Panc1 (cell line): ENCODE results near the gene CHCHD6. TPM values are rescaled to one million over a fixed set of nuclear protein-coding genes. Genes with fewer than 3 reads are reported as not detected.

Source experiments
- ATAC-seq: fragments of 200-7000 bp; cut with Tn5 transposase; 2 replicates; pipeline ENCODE4 v1.9.1; 2020; ENCODE audit warnings: mild to moderate bottlenecking, moderate library complexity
- BruUV-seq: library from RNA; stranded (reverse); fragments of 400-500 nt; replicated peaks from 2 replicates; lab custom pipeline; 2021; lab: Mats Ljungman, UMichigan
- CTCF ChIA-PET: fragments of 300-600 bp; sonication (Branson Sonifier 250); formaldehyde crosslinking; loops from one replicate; lab custom pipeline; 2022; ENCODE audit warnings: antibody characterized with exemption; lab: Charles Lee
- POLR2A ChIA-PET: fragments of 300-600 bp; sonication (Branson Sonifier 250); formaldehyde crosslinking; loops from one replicate; lab custom pipeline; 2022; ENCODE audit warnings: antibody characterized with exemption; lab: Charles Lee
- DNase-seq: peaks from one replicate; pipeline ENCODE4 v3.0.0-alpha.2; 2010; ENCODE audit warnings: low read depth, low spot score
- H3K27ac ChIP-seq: 2 replicates; pipeline ENCODE4 v1.5.1; 2011; ENCODE audit warnings: mild to moderate bottlenecking, low read length, inconsistent platforms
- H3K27me3 ChIP-seq: fragments of 200-500 bp; sonication (Bioruptor generic); 2 replicates; pipeline ENCODE4 v1.6.0; 2014; ENCODE audit warnings: low read length, inconsistent platforms; ENCODE audit not compliant: control insufficient read depth, insufficient read depth
- H3K36me3 ChIP-seq: fragments of 200-500 bp; sonication (Bioruptor generic); 2 replicates; pipeline ENCODE4 v1.5.1; 2014; ENCODE audit warnings: inconsistent platforms, mild to moderate bottlenecking, low read length, moderate library complexity; ENCODE audit not compliant: control insufficient read depth, insufficient read depth
- H3K4me1 ChIP-seq: 2 replicates; pipeline ENCODE4 v1.5.1; 2011; ENCODE audit warnings: inconsistent platforms, mild to moderate bottlenecking, low read length, moderate library complexity; ENCODE audit not compliant: control insufficient read depth, insufficient read depth
- H3K4me3 ChIP-seq, 2 experiments: 2 replicates each; pipeline ENCODE4 v1.5.1; 2011 to 2012; ENCODE audit warnings: low read depth in 2 of 2, low read length in 2 of 2, mild to moderate bottlenecking in 2 of 2, inconsistent platforms in 1 of 2, moderate library complexity in 1 of 2
- H3K9me3 ChIP-seq: fragments of 200-500 bp; sonication (Bioruptor generic); 2 replicates; pipeline ENCODE4 v1.5.1; 2014; ENCODE audit warnings: low read depth, mild to moderate bottlenecking, inconsistent platforms, low read length, moderate library complexity; ENCODE audit not compliant: control insufficient read depth, insufficient read depth
- CTCF ChIP-seq: fragments of 450-650 bp; IDR thresholded peaks from 2 replicates; pipeline ENCODE4 v1.5.1; 2017; ENCODE audit warnings: mild to moderate bottlenecking
- POLR2AphosphoS5 ChIP-seq: IDR thresholded peaks from 2 replicates; pipeline ENCODE4 v1.6.1; 2012; ENCODE audit warnings: mild to moderate bottlenecking, low read depth, low read length, moderate library complexity
- SIN3A ChIP-seq: IDR thresholded peaks from 2 replicates; pipeline ENCODE4 v1.6.1; 2012; ENCODE audit warnings: low read depth, mild to moderate bottlenecking, low read length, moderate library complexity, borderline replicate concordance; ENCODE audit not compliant: insufficient read depth
- TCF7L2 ChIP-seq: IDR thresholded peaks from 2 replicates; pipeline ENCODE4 v1.6.1; 2011; ENCODE audit warnings: mild to moderate bottlenecking, low read depth, low read length, inconsistent platforms
- in situ Hi-C: cut with HindIII; loops from 2 replicates; pipeline ENCODE4 v1.10.0; 2016; ENCODE audit warnings: low sequenced_read_pairs, low pct_unique_long_range_greater_than_20kb
- intact Hi-C: fragments of 100-400 bp; cut with micrococcal nuclease; formaldehyde crosslinking; loops from one replicate; pipeline ENCODE4 v1.10.0; 2022; ENCODE audit not compliant: unreplicated experiment
- total RNA-seq: library from RNA; stranded (reverse); gene quantifications from one replicate; pipeline ENCODE4 v1.2.1, GENCODE V29; 2021; ENCODE audit not compliant: unreplicated experiment
- TF ChIP-seq, protein P1 (sequence below), 2 experiments: IDR thresholded peaks; 2 replicates each; pipeline ENCODE4 v1.6.1; 2011 to 2012; ENCODE audit warnings: low read depth in 2 of 2, control low read depth in 1 of 2, low read length in 1 of 2, mild to moderate bottlenecking in 1 of 2, moderate library complexity in 1 of 2; ENCODE audit not compliant: insufficient read depth in 1 of 2

Gene CHCHD6
- total RNA-seq, 1 experiment from 2014 or later = 31.5 TPM

DNA sequence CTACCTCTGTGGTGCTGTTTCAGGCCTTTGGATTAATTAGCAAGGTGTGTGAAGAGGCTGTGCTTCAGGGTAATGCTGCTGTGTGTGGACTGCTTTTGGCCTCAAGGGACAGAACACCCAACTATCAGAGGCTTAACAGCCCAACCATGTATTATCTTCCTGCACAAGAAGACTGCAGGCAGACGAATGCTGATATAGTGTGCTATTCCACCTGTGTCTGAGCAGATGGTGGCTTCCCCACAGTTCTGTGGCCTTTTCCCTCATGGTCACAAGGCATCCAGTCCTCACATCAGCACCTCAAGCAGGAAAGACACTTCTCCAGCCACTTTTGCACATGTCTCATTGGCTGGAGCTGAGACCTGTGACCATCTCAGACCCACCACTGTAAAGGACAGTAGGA is 76.6 kb downstream of the CHCHD6 start:
- Histone ChIP-seq H3K36me3 (no peaks in the 10 kb centered on the region), H3K9me3 (no peaks in the 10 kb centered on the region), H3K27me3 (no peaks in the 10 kb centered on the region), H3K27ac (no peak overlapping the region), H3K4me3 (no peak overlapping the region), H3K4me1 (no peaks in the 10 kb centered on the region; the same call in 1 of the 2 replicates)
- in situ Hi-C loops (no loop called here), intact Hi-C loops (no loop called here)
- ChIA-PET POLR2A (no interaction called here), CTCF (no interaction called here)
- ATAC-seq = no peak
- DNase-seq = no peak
- TF ChIP-seq SIN3A (no peak), CTCF (no peak), TCF7L2 (no peak), POLR2AphosphoS5 (no peak)
- TF ChIP-seq, protein P1, sequence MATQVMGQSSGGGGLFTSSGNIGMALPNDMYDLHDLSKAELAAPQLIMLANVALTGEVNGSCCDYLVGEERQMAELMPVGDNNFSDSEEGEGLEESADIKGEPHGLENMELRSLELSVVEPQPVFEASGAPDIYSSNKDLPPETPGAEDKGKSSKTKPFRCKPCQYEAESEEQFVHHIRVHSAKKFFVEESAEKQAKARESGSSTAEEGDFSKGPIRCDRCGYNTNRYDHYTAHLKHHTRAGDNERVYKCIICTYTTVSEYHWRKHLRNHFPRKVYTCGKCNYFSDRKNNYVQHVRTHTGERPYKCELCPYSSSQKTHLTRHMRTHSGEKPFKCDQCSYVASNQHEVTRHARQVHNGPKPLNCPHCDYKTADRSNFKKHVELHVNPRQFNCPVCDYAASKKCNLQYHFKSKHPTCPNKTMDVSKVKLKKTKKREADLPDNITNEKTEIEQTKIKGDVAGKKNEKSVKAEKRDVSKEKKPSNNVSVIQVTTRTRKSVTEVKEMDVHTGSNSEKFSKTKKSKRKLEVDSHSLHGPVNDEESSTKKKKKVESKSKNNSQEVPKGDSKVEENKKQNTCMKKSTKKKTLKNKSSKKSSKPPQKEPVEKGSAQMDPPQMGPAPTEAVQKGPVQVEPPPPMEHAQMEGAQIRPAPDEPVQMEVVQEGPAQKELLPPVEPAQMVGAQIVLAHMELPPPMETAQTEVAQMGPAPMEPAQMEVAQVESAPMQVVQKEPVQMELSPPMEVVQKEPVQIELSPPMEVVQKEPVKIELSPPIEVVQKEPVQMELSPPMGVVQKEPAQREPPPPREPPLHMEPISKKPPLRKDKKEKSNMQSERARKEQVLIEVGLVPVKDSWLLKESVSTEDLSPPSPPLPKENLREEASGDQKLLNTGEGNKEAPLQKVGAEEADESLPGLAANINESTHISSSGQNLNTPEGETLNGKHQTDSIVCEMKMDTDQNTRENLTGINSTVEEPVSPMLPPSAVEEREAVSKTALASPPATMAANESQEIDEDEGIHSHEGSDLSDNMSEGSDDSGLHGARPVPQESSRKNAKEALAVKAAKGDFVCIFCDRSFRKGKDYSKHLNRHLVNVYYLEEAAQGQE (IDR thresholded peaks at IDR 0.05; ENCODE audit: insufficient read depth in 1 of 2, low read depth in 2 of 2, low read length in 1 of 2) = no peak
- BruUV-seq = no TSS peak

GRCh38 chr3:126781406-126781805 is 77.4 kb downstream of the CHCHD6 start:
- ChIA-PET POLR2A (no interaction called here), CTCF (interaction anchor here (0.6 kb wide), 1 partner anchor 74 kb away, joined by 3 read pairs; no protein-coding TSS in a partner anchor)
- H3K9me3 ChIP-seq = no peaks in the 10 kb centered on the region
- BruUV-seq = no TSS peak
- no peaks in the 10 kb centered on the region for H3K36me3 ChIP-seq
- no peak overlapping the region for H3K27ac ChIP-seq
- H3K4me3 ChIP-seq = no peak overlapping the region
- intact Hi-C loops (no loop called here), in situ Hi-C loops (no loop called here)
- no peak for DNase-seq
- no peak for TF ChIP-seq POLR2AphosphoS5
- no peak for TF ChIP-seq SIN3A
- TF ChIP-seq, protein P1 (IDR thresholded peaks at IDR 0.05; ENCODE audit: insufficient read depth in 1 of 2, low read depth in 2 of 2, low read length in 1 of 2) = no peak
- H3K27me3 ChIP-seq = no peaks in the 10 kb centered on the region
- no peak for ATAC-seq
- H3K4me1 ChIP-seq = no peaks in the 10 kb centered on the region
